Measurements from ENCODE around the gene VRK2.

VRK2 gene

GRCh38 chr2:58032764-58033080, 13.9 kb upstream of the VRK2 start:
- Histone ChIP-seq H3K4me2 (ENCODE audit: low read depth, low read length, poor library complexity, severe bottlenecking) (no peak overlapping the region), H3K9me2 (replicated peaks; ENCODE audit: insufficient read depth, low read length) (no peaks in the 10 kb centered on the region), H3K36me3 (ENCODE audit: low read length) (no peaks in the 10 kb centered on the region), H3K27ac (ENCODE audit: low read depth, low read length) (no peak overlapping the region), H2AFZ (ENCODE audit: low read depth, low read length, severe bottlenecking) (no peak overlapping the region), H3K27me3 (ENCODE audit: low read length) (no peaks in the 10 kb centered on the region), H3F3A (ENCODE audit: insufficient read depth) (no peaks in the 10 kb centered on the region), H3K9ac (ENCODE audit: low read length) (no peak overlapping the region), H4K20me1 (ENCODE audit: low read depth, low read length) (no peaks in the 10 kb centered on the region), H3K79me2 (ENCODE audit: insufficient read depth, low read length) (no peaks in the 10 kb centered on the region), H3K4me3 (ENCODE audit: insufficient read depth, low read length, poor library complexity, severe bottlenecking) (no peak overlapping the region), H3K9me3 (ENCODE audit: insufficient read depth, low read length) (no peaks in the 10 kb centered on the region)
- TF ChIP-seq EZH2phosphoT487 (conservative IDR thresholded peaks at IDR 0.05; ENCODE audit: low read length) (no peak), CTCF (IDR thresholded peaks at IDR 0.05; ENCODE audit: insufficient read depth, low read length, poor library complexity, severe bottlenecking) (no peak)

- no peak for TF ChIP-seq CTCF (IDR thresholded peaks at IDR 0.05; ENCODE audit: insufficient read depth, low read length, poor library complexity, severe bottlenecking)
- TF ChIP-seq EZH2phosphoT487 (conservative IDR thresholded peaks at IDR 0.05; ENCODE audit: low read length), result no peak
- Histone ChIP-seq H3K9me2 (replicated peaks; ENCODE audit: insufficient read depth, low read length) (no peaks in the 10 kb centered on the region), H3K79me2 (ENCODE audit: insufficient read depth, low read length) (no peaks in the 10 kb centered on the region), H2AFZ (ENCODE audit: low read depth, low read length, severe bottlenecking) (no peak overlapping the region), H4K20me1 (ENCODE audit: low read depth, low read length) (no peaks in the 10 kb centered on the region), H3K36me3 (ENCODE audit: low read length) (no peaks in the 10 kb centered on the region), H3F3A (ENCODE audit: insufficient read depth) (no peaks in the 10 kb centered on the region), H3K4me2 (ENCODE audit: low read depth, low read length, poor library complexity, severe bottlenecking) (no peak overlapping the region), H3K4me3 (ENCODE audit: insufficient read depth, low read length, poor library complexity, severe bottlenecking) (no peak overlapping the region), H3K27me3 (ENCODE audit: low read length) (no peaks in the 10 kb centered on the region), H3K27ac (ENCODE audit: low read depth, low read length) (no peak overlapping the region), H3K9ac (ENCODE audit: low read length) (no peak overlapping the region), H3K9me3 (ENCODE audit: insufficient read depth, low read length) (no peaks in the 10 kb centered on the region)
Measured at GRCh38 chr2:58033530-58033929, 13.1 kb upstream of the VRK2 start.

- TF ChIP-seq EZH2phosphoT487 (conservative IDR thresholded peaks at IDR 0.05; ENCODE audit: low read length) (no peak), CTCF (IDR thresholded peaks at IDR 0.05; ENCODE audit: insufficient read depth, low read length, poor library complexity, severe bottlenecking) (no peak)
- H3K4me3 ChIP-seq (ENCODE audit: insufficient read depth, low read length, poor library complexity, severe bottlenecking), result no peak overlapping the region
- H3K4me2 ChIP-seq (ENCODE audit: low read depth, low read length, poor library complexity, severe bottlenecking), result no peak overlapping the region
- no peaks in the 10 kb centered on the region for H3K36me3 ChIP-seq (ENCODE audit: low read length)
- no peaks in the 10 kb centered on the region for H3K79me2 ChIP-seq (ENCODE audit: insufficient read depth, low read length)
- no peaks in the 10 kb centered on the region for H4K20me1 ChIP-seq (ENCODE audit: low read depth, low read length)
- no peak overlapping the region for H3K27ac ChIP-seq (ENCODE audit: low read depth, low read length)
- H3K9me3 ChIP-seq (ENCODE audit: insufficient read depth, low read length), result no peaks in the 10 kb centered on the region
- H3K27me3 ChIP-seq (ENCODE audit: low read length), result no peaks in the 10 kb centered on the region
- no peak overlapping the region for H2AFZ ChIP-seq (ENCODE audit: low read depth, low read length, severe bottlenecking)
- no peaks in the 10 kb centered on the region for H3K9me2 ChIP-seq (replicated peaks; ENCODE audit: insufficient read depth, low read length)
- H3F3A ChIP-seq (ENCODE audit: insufficient read depth), result no peaks in the 10 kb centered on the region; the same call in 1 of the 2 replicates
- no peak overlapping the region for H3K9ac ChIP-seq (ENCODE audit: low read length)
Measured at GRCh38 chr2:58035352-58035751, 11.3 kb upstream of the VRK2 start.

Data from SU-DHL-6 (cell line).